GM12878 (cell line): ENCODE measurements around the gene MYL7. TPM values are rescaled to one million over a fixed set of nuclear protein-coding genes. Genes with fewer than 3 reads are reported as not detected.

Experiments
- ATAC-seq: fragments of 200-7000 bp; cut with Tn5 transposase; 3 replicates; pipeline ENCODE4 v1.9.1; 2020; ENCODE audit warnings: mild to moderate bottlenecking, moderate library complexity
- BruUV-seq: library from RNA; stranded (reverse); fragments of 400-500 nt; replicated peaks from 2 replicates; lab custom pipeline; 2021; lab: Mats Ljungman, UMichigan
- CTCF ChIA-PET: fragments of 300-600 bp; sonication (Branson Sonifier 250); formaldehyde crosslinking; extraction: SDS; loops from one replicate; lab custom pipeline; 2021; ENCODE audit warnings: inconsistent platforms; lab: Yijun Ruan, JAX
- POLR2A ChIA-PET: fragments of 350-600 bp; formaldehyde crosslinking; extraction: SDS; loops from one replicate; lab custom pipeline; 2021; ENCODE audit warnings: inconsistent platforms; lab: Charles Lee
- RAD21 ChIA-PET: fragments of 300-600 bp; sonication (Branson Sonifier 250); formaldehyde crosslinking; loops from one replicate; lab custom pipeline; 2023; ENCODE audit warnings: antibody characterized with exemption; ENCODE audit not compliant: unreplicated experiment; lab: Charles Lee
- SMC1A ChIA-PET: fragments of 300-600 bp; sonication (Branson Sonifier 250); formaldehyde crosslinking; loops from one replicate; lab custom pipeline; 2023; ENCODE audit not compliant: unreplicated experiment, uncharacterized antibody; lab: Charles Lee
- DNase-seq: peaks from one replicate; pipeline ENCODE4 v3.0.0-alpha.2; 2011; ENCODE audit warnings: low read depth, low spot score
- FAIRE-seq: peaks from 3 replicates; lab custom pipeline; 2011; peaks lifted over from hg19 to GRCh38; lab: Jason Lieb, UNC
- H2AFZ ChIP-seq: 2 replicates; pipeline ENCODE4 v1.6.0; 2011; ENCODE audit warnings: low read depth, low read length, control low read depth; ENCODE audit not compliant: control insufficient read depth
- H3K27ac ChIP-seq: 2 replicates; pipeline ENCODE4 v1.5.1; 2011; ENCODE audit warnings: control low read depth; ENCODE audit not compliant: control insufficient read depth, insufficient read depth
- H3K27me3 ChIP-seq, 2 experiments: replicated peaks in 1 of 2; 2 replicates each; pipeline versions ENCODE4 v1.6.0 to v1.6.1; 2011; ENCODE audit warnings: low read length in 1 of 2; ENCODE audit not compliant: control insufficient read depth in 2 of 2, insufficient read depth in 2 of 2
- H3K36me3 ChIP-seq, 2 experiments: 2 replicates each; pipeline ENCODE4 v1.5.1; 2011; ENCODE audit warnings: low read length in 1 of 2; ENCODE audit not compliant: control insufficient read depth in 2 of 2, insufficient read depth in 2 of 2
- H3K4me1 ChIP-seq: 2 replicates; pipeline ENCODE4 v1.6.1; 2011; ENCODE audit warnings: mild to moderate bottlenecking, low read length, moderate library complexity, mixed read lengths; ENCODE audit not compliant: control insufficient read depth, insufficient read depth
- H3K4me2 ChIP-seq: 2 replicates; pipeline ENCODE4 v1.6.0; 2011; ENCODE audit warnings: control low read depth; ENCODE audit not compliant: control insufficient read depth, insufficient read depth
- H3K4me3 ChIP-seq: fragments of 200-600 bp; sonication (generic); 2 replicates; pipeline ENCODE4 v1.5.1; 2016
- H3K79me2 ChIP-seq: 2 replicates; pipeline ENCODE4 v1.6.0; 2011; ENCODE audit warnings: low read length; ENCODE audit not compliant: control insufficient read depth, insufficient read depth
- H3K9ac ChIP-seq: 2 replicates; pipeline ENCODE4 v1.8.0; 2011; ENCODE audit warnings: low read length, control low read depth, mixed read lengths; ENCODE audit not compliant: control insufficient read depth, insufficient read depth
- H3K9me3 ChIP-seq: replicated peaks from 3 replicates; pipeline ENCODE4 v1.5.1; 2011; ENCODE audit warnings: mild to moderate bottlenecking, low read length; ENCODE audit not compliant: control insufficient read depth, insufficient read depth
- H4K20me1 ChIP-seq: 2 replicates; pipeline ENCODE4 v1.6.0; 2011; ENCODE audit not compliant: control insufficient read depth, insufficient read depth
- ATF3 ChIP-seq: IDR thresholded peaks from 2 replicates; pipeline ENCODE4 v1.6.1; 2011; ENCODE audit warnings: low read depth, mild to moderate bottlenecking, low read length, moderate library complexity, borderline replicate concordance; ENCODE audit errors: extremely low read depth
- HSF1 ChIP-seq: fragments of 150-350 bp; IDR thresholded peaks from 2 replicates; pipeline ENCODE4 v1.6.1; 2014; ENCODE audit warnings: mild to moderate bottlenecking, low read depth, low read length
- MXI1 ChIP-seq: fragments of 150-350 bp; IDR thresholded peaks from 2 replicates; pipeline ENCODE4 v1.6.1; 2011; ENCODE audit warnings: low read depth, mild to moderate bottlenecking, inconsistent platforms, low read length, improper control_type of control experiment
- POLR2AphosphoS5 ChIP-seq: IDR thresholded peaks from 2 replicates; pipeline ENCODE4 v1.6.1; 2011; ENCODE audit warnings: mild to moderate bottlenecking, low read length, inconsistent platforms
- RFX5 ChIP-seq: IDR thresholded peaks from 2 replicates; pipeline ENCODE4 v1.6.1; 2011; ENCODE audit warnings: low read depth, low read length, improper control_type of control experiment
- USF2 ChIP-seq: IDR thresholded peaks from 2 replicates; pipeline ENCODE4 v1.6.1; 2011; ENCODE audit warnings: low read depth, low read length, improper control_type of control experiment, borderline replicate concordance
- WGBS: methylation state at CpG from one replicate; pipeline ENCODE4 v1.1.6; 2016; ENCODE audit warnings: low lambda C conversion rate; ENCODE audit not compliant: insufficient replicate concordance, insufficient coverage; ENCODE audit errors: missing lambda C conversion rate; 5-methylcytosine and 5-hydroxymethylcytosine counted together
- in situ Hi-C: fragments of 300-500 bp; cut with MboI; formaldehyde crosslinking; loops from 9 replicates; pipeline ENCODE4 v1.14.3; 2018; ENCODE audit warnings: mixed read lengths
- intact Hi-C: fragments of 100-400 bp; cut with micrococcal nuclease; formaldehyde crosslinking; loops from one replicate; pipeline ENCODE4 v1.14.2; 2022; ENCODE audit not compliant: unreplicated experiment
- polyA plus RNA-seq, 11 experiments: library from polyadenylated mRNA; depleted of rRNA in 4 of 11; unstranded in 6 of 11; stranded (reverse) in 5 of 11; fragments of >200 nt; fragmentation: Nextera tagmentation in 4 of 11; fragmentation: Illumina TruSeq in 1 of 11; extraction: Ambion mirVana in 4 of 11; extraction: Trizol in 1 of 11; gene quantifications; 1 replicate in 1 of 11; 2 replicates in 10 of 11; pipeline versions ENCODE4 v1.2.1 to v1.2.3, GENCODE V29; 2011 to 2016; ENCODE audit warnings: inconsistent platforms in 2 of 11, missing spikeins in 2 of 11, low read depth in 1 of 11
- total RNA-seq, 4 experiments: library from RNA; depleted of rRNA in 3 of 4; stranded (reverse); fragments of >200 nt in 3 of 4; fragmentation: Illumina TruSeq in 1 of 4; extraction: Trizol in 1 of 4; gene quantifications; 2 replicates each; pipeline versions ENCODE4 v1.2.1 to v1.2.3, GENCODE V29; 2013 to 2021

MYL7 gene
- total and polyA plus RNA-seq, 10 of the 15 experiments (the other 5 are each of a cell fraction or from before 2014, with no cell fraction given) = 1.9 TPM; not detected in 9

- in situ Hi-C loops = no loop called here
- H3K27me3 ChIP-seq = no peaks in the 10 kb centered on the region; a peak in 2 of 4 replicates
- no peak overlapping the region for H3K9ac ChIP-seq
- H3K27ac ChIP-seq = no peak overlapping the region
- TF ChIP-seq MXI1 (no peak), RFX5 (no peak), USF2 (no peak), HSF1 (no peak), POLR2AphosphoS5 (no peak), ATF3 (no peak)
- no peak for ATAC-seq
- no peaks in the 10 kb centered on the region for H4K20me1 ChIP-seq
- no peak for DNase-seq
- POLR2A ChIA-PET = no interaction called here
- no peaks in the 10 kb centered on the region for H3K36me3 ChIP-seq
- no peak overlapping the region for H3K4me2 ChIP-seq
- intact Hi-C loops = no loop called here
- no peaks in the 10 kb centered on the region for H3K79me2 ChIP-seq
- no peak overlapping the region for H3K4me3 ChIP-seq
- RAD21 ChIA-PET = no interaction called here
- no TSS peak for BruUV-seq
- SMC1A ChIA-PET = no interaction called here
- FAIRE-seq = no peak
- 17% methylated on average over 8 of the region's 8 CpGs for WGBS
- H2AFZ ChIP-seq = no peak overlapping the region
- H3K4me1 ChIP-seq = peaks cover 4% of the 10 kb centered on the region
- H3K9me3 ChIP-seq = no peaks in the 10 kb centered on the region
- CTCF ChIA-PET = no interaction called here
Measured at GRCh38 chr7:44155191-44156185, 14.4 kb upstream of the MYL7 start.
